ENCODE measurements around the gene SEPTIN5.
"Not testable (repeated sequence)": the region's sequence is repeated elsewhere in the genome, so short reads cannot be mapped to it uniquely, and the experiment has no call there.

Gene SEPTIN5

GRCh38 chr22:19720999-19721329, 6.7 kb downstream of the SEPTIN5 start:
- Histone ChIP-seq H3K4me3 (ENCODE audit: insufficient read depth, low read depth, low read length, poor library complexity, severe bottlenecking) (no peak overlapping the region), H3K9me3 (ENCODE audit: control insufficient read depth, low read length) (no peaks in the 10 kb centered on the region), H3K4me1 (ENCODE audit: control insufficient read depth, insufficient read depth, low read length, poor library complexity, severe bottlenecking) (peaks cover 27% of the 10 kb centered on the region), H3K27ac (ENCODE audit: insufficient read depth, low read length, poor library complexity, severe bottlenecking) (no peak overlapping the region), H3K36me3 (ENCODE audit: control insufficient read depth, insufficient read depth, low read length) (no peaks in the 10 kb centered on the region), H3K27me3 (replicated peaks; ENCODE audit: control insufficient read depth, insufficient read depth, low read length, poor library complexity, severe bottlenecking) (peaks cover 30% of the 10 kb centered on the region)
- DNase-seq: no peak

GRCh38 chr22:19721330-19722177, 7.3 kb downstream of the SEPTIN5 start:
- Histone ChIP-seq H3K4me3 (ENCODE audit: insufficient read depth, low read depth, low read length, poor library complexity, severe bottlenecking) (no peak overlapping the region), H3K36me3 (ENCODE audit: control insufficient read depth, insufficient read depth, low read length) (no peaks in the 10 kb centered on the region), H3K27ac (ENCODE audit: insufficient read depth, low read length, poor library complexity, severe bottlenecking) (no peak overlapping the region), H3K4me1 (ENCODE audit: control insufficient read depth, insufficient read depth, low read length, poor library complexity, severe bottlenecking) (peaks cover 27% of the 10 kb centered on the region), H3K27me3 (replicated peaks; ENCODE audit: control insufficient read depth, insufficient read depth, low read length, poor library complexity, severe bottlenecking) (peaks cover 30% of the 10 kb centered on the region), H3K9me3 (ENCODE audit: control insufficient read depth, low read length) (no peaks in the 10 kb centered on the region)
- no peak for DNase-seq

GRCh38 chr22:19722178-19722981, 8.1 kb downstream of the SEPTIN5 start:
- Histone ChIP-seq H3K4me3 (ENCODE audit: insufficient read depth, low read depth, low read length, poor library complexity, severe bottlenecking) (no peak overlapping the region), H3K9me3 (ENCODE audit: control insufficient read depth, low read length) (no peaks in the 10 kb centered on the region), H3K27ac (ENCODE audit: insufficient read depth, low read length, poor library complexity, severe bottlenecking) (no peak overlapping the region), H3K4me1 (ENCODE audit: control insufficient read depth, insufficient read depth, low read length, poor library complexity, severe bottlenecking) (peaks cover 27% of the 10 kb centered on the region), H3K27me3 (replicated peaks; ENCODE audit: control insufficient read depth, insufficient read depth, low read length, poor library complexity, severe bottlenecking) (peaks cover 30% of the 10 kb centered on the region), H3K36me3 (ENCODE audit: control insufficient read depth, insufficient read depth, low read length) (no peaks in the 10 kb centered on the region)
- DNase-seq: no peak

GRCh38 chr22:19722982-19723231, 8.6 kb downstream of the SEPTIN5 start:
- H3K4me1 ChIP-seq (ENCODE audit: control insufficient read depth, insufficient read depth, low read length, poor library complexity, severe bottlenecking): peaks cover 23% of the 10 kb centered on the region
- H3K9me3 ChIP-seq (ENCODE audit: control insufficient read depth, low read length): no peaks in the 10 kb centered on the region
- H3K27me3 ChIP-seq (replicated peaks; ENCODE audit: control insufficient read depth, insufficient read depth, low read length, poor library complexity, severe bottlenecking): peaks cover 30% of the 10 kb centered on the region
- DNase-seq: no peak
- no peak overlapping the region for H3K4me3 ChIP-seq (ENCODE audit: insufficient read depth, low read depth, low read length, poor library complexity, severe bottlenecking)
- H3K27ac ChIP-seq (ENCODE audit: insufficient read depth, low read length, poor library complexity, severe bottlenecking): no peak overlapping the region
- H3K36me3 ChIP-seq (ENCODE audit: control insufficient read depth, insufficient read depth, low read length): no peaks in the 10 kb centered on the region

GRCh38 chr22:19723232-19723982, 9.1 kb downstream of the SEPTIN5 start, which contains the start of gene GP1BB:
Gene GP1BB (plus strand): TSS chr22:19723539. CDS start chr22:19723570, 31 bp downstream.
- H3K4me3 ChIP-seq (ENCODE audit: insufficient read depth, low read depth, low read length, poor library complexity, severe bottlenecking): no peak within 1 kb of the TSS
- no peak within 1 kb of the TSS for H3K27ac ChIP-seq (ENCODE audit: insufficient read depth, low read length, poor library complexity, severe bottlenecking)
- no peak for DNase-seq
- peaks cover 29% of the 10 kb centered on the region for H3K27me3 ChIP-seq (replicated peaks; ENCODE audit: control insufficient read depth, insufficient read depth, low read length, poor library complexity, severe bottlenecking)
- no peaks in the 10 kb centered on the region for H3K36me3 ChIP-seq (ENCODE audit: control insufficient read depth, insufficient read depth, low read length)
- peaks cover 22% of the 10 kb centered on the region for H3K4me1 ChIP-seq (ENCODE audit: control insufficient read depth, insufficient read depth, low read length, poor library complexity, severe bottlenecking)
- no peaks in the 10 kb centered on the region for H3K9me3 ChIP-seq (ENCODE audit: control insufficient read depth, low read length)

- Histone ChIP-seq H3K4me1 (ENCODE audit: control insufficient read depth, insufficient read depth, low read length, poor library complexity, severe bottlenecking) (peaks cover 15% of the 10 kb centered on the region), H3K27ac (ENCODE audit: insufficient read depth, low read length, poor library complexity, severe bottlenecking) (no peak overlapping the region), H3K36me3 (ENCODE audit: control insufficient read depth, insufficient read depth, low read length) (no peaks in the 10 kb centered on the region), H3K9me3 (ENCODE audit: control insufficient read depth, low read length) (no peaks in the 10 kb centered on the region), H3K4me3 (ENCODE audit: insufficient read depth, low read depth, low read length, poor library complexity, severe bottlenecking) (no peak overlapping the region), H3K27me3 (replicated peaks; ENCODE audit: control insufficient read depth, insufficient read depth, low read length, poor library complexity, severe bottlenecking) (peaks cover 25% of the 10 kb centered on the region)
- DNase-seq: no peak
Measured at GRCh38 chr22:19723983-19724827, 9.9 kb downstream of the SEPTIN5 start.

GRCh38 chr22:19724927-19725661, 10.8 kb downstream of the SEPTIN5 start:
- Histone ChIP-seq H3K36me3 (ENCODE audit: control insufficient read depth, insufficient read depth, low read length) (no peaks in the 10 kb centered on the region), H3K4me1 (ENCODE audit: control insufficient read depth, insufficient read depth, low read length, poor library complexity, severe bottlenecking) (peaks cover 15% of the 10 kb centered on the region), H3K9me3 (ENCODE audit: control insufficient read depth, low read length) (no peaks in the 10 kb centered on the region), H3K4me3 (ENCODE audit: insufficient read depth, low read depth, low read length, poor library complexity, severe bottlenecking) (no peak overlapping the region), H3K27me3 (replicated peaks; ENCODE audit: control insufficient read depth, insufficient read depth, low read length, poor library complexity, severe bottlenecking) (peaks cover 25% of the 10 kb centered on the region), H3K27ac (ENCODE audit: insufficient read depth, low read length, poor library complexity, severe bottlenecking) (no peak overlapping the region)
- no peak for DNase-seq

GRCh38 chr22:19726064-19726788, 11.9 kb downstream of the SEPTIN5 start:
- DNase-seq; H3K27ac ChIP-seq (ENCODE audit: insufficient read depth, low read length, poor library complexity, severe bottlenecking); H3K9me3 ChIP-seq (ENCODE audit: control insufficient read depth, low read length); H3K4me3 ChIP-seq (ENCODE audit: insufficient read depth, low read depth, low read length, poor library complexity, severe bottlenecking); H3K36me3 ChIP-seq (ENCODE audit: control insufficient read depth, insufficient read depth, low read length): not testable (repeated sequence)
- peaks cover 25% of the 10 kb centered on the region for H3K27me3 ChIP-seq (replicated peaks; ENCODE audit: control insufficient read depth, insufficient read depth, low read length, poor library complexity, severe bottlenecking)
- H3K4me1 ChIP-seq (ENCODE audit: control insufficient read depth, insufficient read depth, low read length, poor library complexity, severe bottlenecking): peaks cover 19% of the 10 kb centered on the region
